ENCODE data around the gene UBQLN1. TPM values are rescaled to one million over a fixed set of nuclear protein-coding genes. Genes with fewer than 3 reads are reported as not detected.
"Not testable (repeated sequence)": the region's sequence is repeated elsewhere in the genome, so short reads cannot be mapped to it uniquely, and the experiment has no call there.

UBQLN1 gene
- total RNA-seq, 1 donor from 2014 or later, result 108 TPM

DNA sequence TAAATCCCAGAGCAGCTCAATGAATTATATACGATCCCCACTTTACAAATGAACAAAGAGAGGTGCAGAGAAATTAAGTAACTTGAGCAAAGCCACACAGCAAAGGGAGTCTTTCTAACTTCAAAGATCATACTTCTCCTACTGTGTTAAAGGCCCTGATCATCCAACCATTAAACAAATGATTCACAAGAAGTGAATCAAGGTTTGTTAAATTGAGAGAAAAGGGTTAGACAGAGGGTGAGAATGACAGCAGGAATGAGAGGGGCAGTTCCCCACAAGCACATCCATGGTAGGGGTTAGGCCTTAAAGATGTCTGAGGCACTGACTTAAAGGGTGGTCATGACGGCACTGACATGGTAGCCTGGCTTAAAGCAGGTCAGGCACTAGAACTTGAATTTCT lies 74.1 kb downstream of the UBQLN1 start:
- DNase-seq (ENCODE audit: low spot score), result no peak

GRCh38 chr9:83633255-83633654 lies 74.5 kb downstream of the UBQLN1 start:
- no peak for DNase-seq (ENCODE audit: low spot score)

DNA sequence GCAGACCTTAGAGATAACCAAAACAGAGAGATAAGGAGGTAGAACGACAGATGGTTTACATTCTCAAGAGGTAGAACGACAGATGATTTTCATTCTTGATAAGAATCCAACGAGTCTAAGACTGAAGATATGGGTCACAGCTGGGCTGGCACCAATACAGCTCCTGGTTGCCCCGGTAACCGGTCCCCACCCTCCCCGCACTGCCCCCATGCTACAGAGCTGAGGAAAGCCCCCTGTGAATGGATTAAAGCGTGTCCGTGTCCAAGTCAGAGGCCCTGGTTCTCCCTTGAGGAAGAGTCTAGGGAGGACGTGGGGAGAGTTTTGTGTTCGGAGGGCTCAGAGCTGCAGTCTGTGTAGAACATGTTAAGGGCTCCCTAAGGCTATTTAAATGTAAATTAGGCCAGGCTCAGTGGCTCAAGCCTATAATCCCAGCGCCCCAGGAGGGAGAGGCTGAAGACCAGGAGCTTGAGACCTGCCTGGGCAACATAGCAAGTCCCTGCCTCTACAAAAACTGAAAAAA lies 76.8 kb downstream of the UBQLN1 start:
- no peak for DNase-seq (ENCODE audit: low spot score)

DNA sequence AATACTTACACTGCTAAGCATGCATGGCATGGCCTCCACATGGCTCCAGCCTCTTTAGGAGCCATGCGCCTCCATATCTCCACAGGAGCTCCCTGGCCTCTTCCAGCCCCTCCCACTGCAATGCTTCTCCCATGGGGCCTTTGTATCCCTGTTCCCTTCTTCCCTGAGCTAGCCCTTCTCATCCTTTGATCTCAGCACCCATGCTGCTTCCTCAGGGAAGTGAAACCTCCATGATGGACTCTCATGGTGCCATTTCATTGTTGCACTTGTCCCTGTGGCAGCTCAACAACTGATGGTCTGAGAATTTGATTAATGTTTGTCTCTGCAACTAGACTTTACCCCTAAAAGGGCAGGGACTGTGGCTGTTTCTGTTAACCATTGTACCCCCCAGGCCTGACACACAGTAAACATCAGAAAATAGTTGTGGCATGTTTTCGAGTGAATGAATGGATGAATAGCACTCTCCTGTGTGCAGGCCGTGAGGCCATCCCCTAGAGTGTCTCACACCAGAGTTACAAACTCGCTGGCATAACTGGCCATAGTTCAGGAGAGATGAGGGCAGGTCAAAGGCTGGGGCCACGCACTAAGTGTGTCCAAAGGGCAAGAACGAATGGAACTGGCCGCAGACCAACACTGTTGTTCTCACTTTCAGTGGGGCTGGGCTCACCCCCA lies 78.2 kb downstream of the UBQLN1 start:
- no peak for DNase-seq (ENCODE audit: low spot score)

- no peak for DNase-seq (ENCODE audit: low spot score)
These were observed 79.2 kb downstream of the UBQLN1 start for GRCh38 chr9:83628540-83628939.

DNA sequence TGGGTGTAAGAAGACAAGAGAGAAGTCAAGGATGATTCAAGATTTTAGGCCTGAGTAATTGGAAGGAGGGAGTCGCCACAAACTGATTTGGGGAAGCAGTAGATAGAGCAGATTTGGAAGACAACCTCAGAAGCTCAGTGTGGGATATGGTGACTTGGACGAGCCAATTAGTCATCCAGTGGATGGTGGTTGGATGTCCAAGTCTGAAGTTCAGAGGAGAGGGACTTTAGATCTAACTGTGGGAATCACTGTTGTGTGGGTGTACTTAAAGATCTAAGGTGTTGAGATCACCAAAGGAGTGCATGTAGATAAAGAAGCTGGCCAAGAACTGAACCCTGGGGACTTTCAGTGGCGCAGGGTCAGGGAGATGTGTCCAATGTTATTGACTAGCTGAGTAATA lies 82.6 kb downstream of the UBQLN1 start:
- no peak for DNase-seq (ENCODE audit: low spot score)

GRCh38 chr9:83623679-83624076 lies 84.1 kb downstream of the UBQLN1 start:
- no peak for DNase-seq (ENCODE audit: low spot score)

DNA sequence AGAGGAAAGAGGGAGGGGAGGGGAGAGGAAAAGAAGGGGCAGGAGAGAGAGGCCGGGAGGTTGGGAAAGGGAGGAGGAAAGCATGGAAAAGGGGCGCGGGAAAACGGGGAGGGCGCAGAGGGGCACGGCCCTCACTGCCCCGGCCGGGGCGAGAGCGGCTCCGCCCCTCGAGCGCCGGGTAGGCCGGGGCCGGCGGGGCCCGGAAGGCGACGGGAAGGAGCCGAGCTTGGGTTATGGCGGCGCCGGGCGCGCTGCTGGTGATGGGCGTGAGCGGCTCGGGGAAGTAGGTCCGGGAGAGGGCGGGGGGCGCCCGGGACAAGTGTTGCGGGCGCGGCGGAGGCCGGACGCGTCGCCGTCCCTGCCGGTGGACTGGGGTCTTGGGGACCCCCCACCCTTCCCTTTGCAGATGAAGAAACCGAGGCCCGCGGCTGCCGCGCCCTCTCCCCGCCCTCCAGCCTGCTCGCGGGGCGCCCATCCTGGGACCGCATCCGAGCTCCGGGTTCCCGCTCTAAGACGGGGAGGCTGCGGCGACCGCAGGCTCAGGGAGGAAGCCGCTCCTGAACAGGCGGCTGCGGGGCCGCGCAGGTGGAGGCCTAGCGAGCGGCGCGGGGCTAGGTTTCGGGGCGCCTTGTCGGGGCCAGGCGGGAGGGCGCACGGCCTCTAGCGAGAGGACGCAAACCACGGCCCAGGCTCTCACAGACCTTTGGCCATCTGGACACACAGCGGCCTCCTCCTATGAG lies 84.6 kb downstream of the UBQLN1 start, which contains the start of gene IDNK:
IDNK (plus strand) TSS at position 205 of the 740 bp plus-strand sequence; CDS start at position 234, 29 bp downstream.
- DNase-seq (ENCODE audit: low spot score), result no peak

DNA sequence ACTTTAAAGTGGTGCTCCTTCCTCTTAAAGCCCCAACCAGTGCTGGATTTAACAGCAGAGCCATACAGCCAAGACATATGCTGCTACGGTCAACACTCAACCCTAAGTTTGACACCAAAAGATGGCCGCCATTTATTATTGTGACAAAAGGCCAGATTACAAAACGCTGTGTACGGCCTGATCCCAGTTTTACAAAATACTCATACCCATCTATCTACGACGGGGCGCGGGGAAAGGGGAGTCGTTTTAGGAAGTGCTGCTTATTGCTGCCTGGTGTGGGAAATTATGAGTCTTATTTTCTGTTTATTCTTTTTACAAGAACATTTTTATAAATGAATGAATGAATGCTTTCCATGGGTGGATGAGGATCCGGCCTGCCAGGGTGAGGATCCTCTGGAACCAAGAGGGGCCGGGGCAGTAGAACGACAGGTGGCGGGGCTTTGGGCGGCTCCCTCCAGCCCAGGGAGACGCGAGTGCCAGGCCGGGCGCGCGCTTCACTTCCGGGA lies 85.3 kb downstream of the UBQLN1 start:
- peak; percentile 93 for DNase-seq (ENCODE audit: low spot score)

DNA sequence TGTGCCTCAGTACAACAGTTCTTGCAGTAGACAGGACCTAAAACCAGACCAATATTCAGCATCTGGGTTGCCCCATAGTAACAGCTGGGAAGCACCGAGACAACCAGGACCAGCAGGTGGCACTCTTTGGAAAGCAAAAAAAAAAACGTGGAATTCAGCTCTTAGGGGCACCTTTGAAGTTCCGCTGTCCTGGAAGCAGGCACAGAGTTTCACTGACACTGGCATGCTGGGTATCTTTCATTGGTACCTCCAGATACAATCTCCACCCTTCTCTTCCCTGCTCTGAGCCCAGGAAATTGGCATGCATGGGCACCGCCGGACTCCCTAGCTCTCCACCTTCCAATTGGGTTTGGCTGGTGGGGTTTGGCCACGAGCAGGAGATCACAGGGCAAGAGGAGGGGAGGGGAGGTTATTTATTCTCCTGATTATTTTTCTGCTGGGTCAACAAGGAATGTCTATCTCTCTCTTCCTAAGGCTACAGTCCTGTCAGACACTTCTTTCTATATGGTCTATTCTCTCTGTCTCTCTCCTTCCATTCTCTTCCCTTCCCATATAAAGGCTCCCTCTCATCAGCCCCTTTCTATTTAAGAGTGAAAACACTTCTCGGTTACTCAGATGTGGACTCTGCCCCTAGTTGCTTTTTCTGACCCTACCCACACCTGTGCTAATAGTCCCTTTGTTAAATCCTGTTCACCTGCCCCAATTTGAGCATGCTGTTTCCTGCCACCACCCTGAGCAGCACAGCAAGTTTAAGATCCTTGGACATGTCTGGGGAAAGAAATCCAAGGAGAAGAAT lies 86.7 kb downstream of the UBQLN1 start:
- DNase-seq (ENCODE audit: low spot score), result no peak

GRCh38 chr9:83617299-83617698 lies 90.5 kb downstream of the UBQLN1 start:
- no peak for DNase-seq (ENCODE audit: low spot score)

DNA sequence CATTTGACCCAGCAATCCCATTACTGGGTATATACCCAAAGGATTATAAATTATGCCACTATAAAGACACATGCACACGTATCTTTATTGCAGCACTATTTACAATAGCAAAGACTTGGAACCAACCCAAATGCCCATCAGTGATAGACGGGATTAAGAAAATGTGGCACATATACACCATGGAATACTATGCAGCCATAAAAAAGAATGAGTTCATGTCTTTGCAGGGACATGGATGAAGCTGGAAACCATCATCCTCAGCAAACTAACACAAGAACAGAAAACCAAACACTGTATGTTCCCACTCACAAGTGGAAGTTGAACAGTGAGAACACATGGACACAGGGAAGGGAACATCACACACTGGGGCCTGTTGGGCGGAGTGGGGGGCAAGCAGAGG lies 94.5 kb downstream of the UBQLN1 start:
- not testable (repeated sequence) for DNase-seq (ENCODE audit: low spot score)

Other genes starting within 250 kb of the UBQLN1 start
- gene FRMD3, start 169.6 kb downstream of the UBQLN1 start, total RNA-seq, result 11.7 TPM
- gene IDNK, start 84.8 kb downstream of the UBQLN1 start, total RNA-seq, result 6.1 TPM
- 8.1 TPM for gene GKAP1, start 109.8 kb upstream of the UBQLN1 start, total RNA-seq
- 3.9 TPM for gene KIF27, start 213.5 kb upstream of the UBQLN1 start, total RNA-seq